GM19455 (cell line): ENCODE results near the gene SNX27.
"Not testable (repeated sequence)": the region's sequence is repeated elsewhere in the genome, so short reads cannot be mapped to it uniquely, and the experiment has no call there.

Experiments used
- ATAC-seq: cut with Tn5 transposase; IDR thresholded peaks from one replicate; pipeline ENCODE4 v1.9.1; 2021; ENCODE audit not compliant: unreplicated experiment

Gene SNX27

DNA sequence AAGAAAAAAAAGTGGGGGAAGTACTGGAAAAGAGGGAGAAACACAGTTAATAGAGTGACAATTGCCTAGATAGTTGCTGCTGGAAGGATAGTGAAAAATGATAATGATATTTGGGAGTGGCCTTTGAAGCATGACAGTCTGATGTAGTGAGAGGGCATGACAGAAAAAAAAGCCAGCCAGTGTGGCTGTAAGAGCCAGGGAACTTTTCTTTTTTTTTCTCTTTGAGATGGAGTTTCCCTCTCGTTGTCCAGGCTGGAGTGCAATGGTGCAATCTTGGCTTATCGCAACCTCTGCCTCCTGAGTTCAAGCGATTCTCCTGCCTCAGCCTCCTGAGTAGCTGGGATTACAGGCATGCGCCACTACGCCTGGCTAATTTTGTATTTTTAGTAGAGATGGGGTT, 9.3 kb upstream of the SNX27 start:
- not testable (repeated sequence) for ATAC-seq

DNA sequence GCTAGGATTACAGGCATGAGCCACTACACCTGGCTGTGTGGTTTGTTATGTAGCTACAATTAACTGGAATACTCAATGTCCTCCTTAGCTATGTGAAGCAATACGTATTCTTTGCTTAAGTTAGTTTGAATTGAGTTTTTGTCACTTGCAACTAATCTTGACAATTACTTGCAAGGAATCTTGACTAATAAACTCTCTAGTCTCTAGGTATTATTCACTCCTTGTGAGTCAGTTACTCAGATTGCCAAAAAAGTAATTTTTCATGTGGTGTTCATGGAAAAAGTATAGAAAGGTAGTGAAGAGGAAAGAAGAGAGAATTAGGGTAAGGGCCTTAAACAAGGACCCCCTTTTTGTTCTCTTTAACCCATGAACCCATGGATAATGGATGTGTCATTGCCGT, 7.6 kb upstream of the SNX27 start:
- no peak for ATAC-seq

DNA sequence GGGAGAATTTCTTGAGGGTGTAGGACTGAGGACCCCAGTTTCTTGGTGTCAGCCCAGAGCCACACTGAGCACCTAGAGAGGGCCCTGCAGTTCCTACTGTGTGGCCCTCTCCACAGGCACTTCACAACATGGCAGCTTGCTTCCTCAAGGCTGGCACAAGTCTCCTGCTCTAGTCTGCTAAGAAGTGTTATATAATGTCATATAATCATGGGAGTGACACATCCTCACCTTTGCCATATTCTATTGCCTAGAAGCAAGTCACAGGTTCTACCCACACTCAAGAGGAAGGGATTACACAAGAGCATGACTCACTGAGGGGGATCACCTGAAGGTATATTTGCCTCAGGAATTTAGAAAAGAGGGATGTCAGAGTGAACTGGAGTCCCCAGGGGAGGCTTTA, 5.5 kb upstream of the SNX27 start:
- ATAC-seq = no peak

DNA sequence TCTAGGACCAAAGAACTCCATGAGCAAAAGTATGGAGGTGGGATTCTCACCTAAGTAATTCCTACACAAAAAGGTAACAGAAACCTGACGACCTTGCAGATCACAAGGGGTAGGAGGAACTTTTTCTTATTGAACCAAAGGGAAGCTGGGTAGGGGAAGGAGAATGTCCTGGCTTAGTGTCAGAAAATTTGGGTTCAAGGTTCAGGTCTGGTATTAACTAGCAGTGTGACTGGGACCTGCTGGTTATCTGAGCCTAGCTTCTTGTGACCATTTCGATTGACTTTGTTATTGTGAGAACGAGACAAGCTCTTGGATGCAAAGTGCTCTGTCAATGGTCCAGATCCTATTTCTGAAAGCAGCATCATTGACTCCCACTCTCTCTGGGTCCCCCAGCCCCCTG, 5.0 kb upstream of the SNX27 start:
- no peak for ATAC-seq

DNA sequence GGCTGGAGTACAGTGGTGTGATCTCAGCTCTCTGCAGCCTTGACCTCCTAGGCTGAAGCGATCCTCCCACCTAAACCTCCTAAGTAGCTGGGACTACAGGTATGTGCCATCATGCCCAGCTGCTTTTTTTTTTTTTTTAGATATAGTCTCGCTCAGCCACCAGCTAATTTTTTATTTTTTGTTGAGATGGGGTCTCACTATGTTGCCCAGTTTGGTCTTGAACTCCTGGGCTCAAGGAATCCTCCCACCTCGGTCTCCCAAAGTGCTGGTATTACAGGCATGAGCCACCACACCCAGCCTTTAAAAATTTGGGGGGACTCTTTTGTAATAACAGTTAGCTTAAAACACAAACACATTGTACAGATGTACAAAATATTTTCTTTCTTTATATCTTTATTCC, 1.7 kb upstream of the SNX27 start:
- no peak for ATAC-seq

DNA sequence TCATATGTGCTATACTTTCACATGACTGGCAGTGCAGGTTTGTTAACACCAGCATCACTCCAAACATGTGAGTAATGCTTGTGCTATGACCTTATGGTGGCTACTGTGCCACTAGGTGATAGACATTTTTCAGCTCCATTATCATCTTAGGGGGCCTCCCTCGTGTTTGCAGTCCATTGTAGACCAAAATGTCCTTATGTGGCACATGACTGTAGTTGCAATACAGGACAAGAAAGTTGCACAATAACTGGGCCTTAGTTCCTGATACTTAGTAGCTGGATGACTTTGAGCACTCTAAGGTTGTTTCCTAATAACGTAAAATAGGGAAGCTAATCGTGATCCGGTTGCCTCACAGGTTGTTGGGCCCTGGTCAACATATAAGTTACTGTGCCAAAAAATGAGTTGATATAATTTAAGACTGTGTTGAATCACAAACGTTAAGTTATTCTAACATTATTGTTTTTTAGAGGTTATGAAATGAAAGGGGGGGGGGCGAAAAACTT, 511 bp upstream of the SNX27 start:
- ATAC-seq = no peak

GRCh38 chr1:151612501-151613281, 841 bp downstream of the SNX27 start:
- no peak for ATAC-seq

GRCh38 chr1:151613282-151613780, 1.5 kb downstream of the SNX27 start:
- no peak for ATAC-seq

DNA sequence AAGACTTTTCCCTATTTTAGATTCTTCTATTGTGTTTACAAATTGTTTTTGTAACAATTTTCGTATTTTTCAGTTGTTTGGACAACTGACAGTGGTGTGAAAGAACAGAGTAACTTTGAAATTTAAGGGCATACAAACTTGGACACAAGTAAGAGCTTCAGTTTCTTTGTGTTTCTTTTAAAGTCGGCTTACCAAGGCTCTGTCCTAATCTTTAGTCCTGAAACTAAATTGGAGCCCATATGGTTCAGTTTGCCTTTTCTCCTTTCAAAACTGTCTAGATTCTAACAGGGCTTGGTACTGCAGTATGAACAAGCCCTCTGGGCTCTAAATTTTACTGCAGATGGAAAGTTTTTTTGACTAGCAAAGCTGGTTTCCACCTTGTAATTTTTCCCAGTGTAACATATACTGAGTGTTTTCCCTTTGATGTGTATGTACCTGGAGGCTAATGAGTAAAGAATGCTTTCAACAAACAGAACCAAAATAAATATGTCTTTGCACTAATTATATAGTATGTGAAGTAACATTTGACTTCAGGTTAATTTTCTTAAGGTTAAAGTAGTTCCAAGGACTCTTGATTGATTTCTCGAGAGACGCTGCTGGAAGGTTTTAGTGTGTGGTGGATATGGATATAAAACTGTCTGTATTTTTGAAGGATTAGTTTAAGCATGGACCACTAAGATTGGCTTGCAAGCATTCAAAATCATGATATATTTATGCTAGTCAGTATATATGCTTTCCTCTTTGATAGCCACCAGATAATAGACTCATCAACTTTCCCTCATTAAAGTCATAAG, 4.1 kb downstream of the SNX27 start:
- no peak for ATAC-seq

GRCh38 chr1:151616505-151616849, 4.6 kb downstream of the SNX27 start:
- no peak for ATAC-seq

DNA sequence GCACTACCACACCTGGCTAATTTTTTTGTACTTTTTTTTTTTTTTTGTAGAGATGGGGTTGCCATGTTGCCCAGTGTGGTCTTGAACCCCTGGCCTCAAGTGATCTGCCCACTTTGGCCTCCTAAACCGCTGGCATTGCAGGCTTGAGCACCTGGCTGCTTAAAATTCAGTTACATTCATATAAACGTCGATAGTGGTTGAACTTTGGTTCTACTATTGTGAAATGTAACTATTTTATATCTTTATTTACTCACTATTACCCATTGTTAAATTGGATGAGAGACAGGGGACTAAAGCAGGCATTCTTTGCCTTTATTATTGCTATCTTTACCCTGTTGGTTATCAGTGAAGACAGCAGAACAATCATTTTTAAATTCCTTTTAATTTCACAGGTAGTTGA, 6.2 kb downstream of the SNX27 start:
- no peak for ATAC-seq

DNA sequence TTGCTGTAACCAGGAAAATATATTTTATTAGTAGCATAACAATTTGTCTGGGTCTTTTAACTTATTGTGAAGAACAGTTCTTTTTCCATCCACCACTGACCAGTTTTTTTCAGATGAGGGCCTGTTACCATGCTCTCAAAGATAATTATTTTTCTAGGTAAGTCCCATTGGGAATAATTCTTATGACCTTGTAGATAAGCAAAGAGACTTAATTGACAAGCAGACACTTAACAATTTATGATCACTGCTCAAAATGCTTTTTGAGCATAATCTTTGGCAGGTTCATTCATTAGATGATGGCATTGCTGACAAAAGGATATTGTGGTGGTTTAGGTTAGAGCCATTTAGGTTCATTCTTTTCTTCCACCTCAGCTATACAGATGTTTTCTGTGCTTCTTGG, 6.6 kb downstream of the SNX27 start:
- ATAC-seq = no peak

DNA sequence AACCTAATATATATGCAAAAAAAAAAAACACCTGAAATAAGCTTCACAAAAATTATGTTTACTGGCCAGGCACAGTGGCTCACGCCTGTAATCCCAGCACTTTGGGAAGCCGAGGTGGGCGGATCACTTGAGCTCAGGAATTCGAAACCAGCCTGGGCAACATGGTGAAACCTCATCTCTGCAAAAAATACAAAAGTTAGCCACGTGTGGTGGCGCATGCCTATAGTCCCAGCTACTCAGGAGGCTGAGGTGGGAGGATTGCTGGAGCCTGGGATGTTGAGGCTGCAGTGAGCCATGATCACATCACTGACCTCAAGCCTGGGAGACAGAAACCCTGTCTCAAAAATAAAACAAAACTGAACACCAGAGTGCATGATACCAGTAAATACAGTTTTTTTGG, 7.1 kb downstream of the SNX27 start:
- ATAC-seq = not testable (repeated sequence)

DNA sequence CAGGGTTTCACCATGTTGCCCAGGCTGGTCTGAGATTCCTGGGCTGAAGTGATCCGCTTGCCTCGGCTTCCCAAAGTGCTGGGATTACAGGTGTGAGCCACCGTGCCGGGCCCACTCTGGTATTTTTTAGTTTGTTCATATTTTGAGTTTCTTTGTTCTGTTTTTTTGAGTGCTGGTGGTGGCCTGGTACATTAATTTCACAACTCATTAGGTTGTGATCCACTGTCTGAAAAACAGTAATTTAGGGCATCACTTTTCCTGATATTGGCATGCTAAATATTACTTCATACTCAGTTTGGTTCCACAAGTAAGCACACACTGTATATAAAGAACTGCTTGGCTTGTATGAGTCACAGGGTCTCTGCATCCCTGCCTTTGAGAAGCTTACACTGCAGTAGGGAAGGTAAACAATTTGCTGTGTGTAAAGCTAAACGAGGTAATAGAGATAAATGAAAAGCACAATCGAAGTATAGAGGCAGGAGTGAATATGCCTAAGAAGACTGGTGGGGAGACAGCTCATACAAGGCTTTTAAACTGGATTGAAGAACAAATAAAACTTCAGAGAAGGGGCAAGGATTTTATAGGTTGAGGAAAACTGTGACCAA, 7.7 kb downstream of the SNX27 start:
- ATAC-seq = no peak

- ATAC-seq = no peak
These were observed 8.4 kb downstream of the SNX27 start for GRCh38 chr1:151620286-151620685.

- no peak for ATAC-seq
These were observed 9.5 kb downstream of the SNX27 start for GRCh38 chr1:151621351-151621750.

DNA sequence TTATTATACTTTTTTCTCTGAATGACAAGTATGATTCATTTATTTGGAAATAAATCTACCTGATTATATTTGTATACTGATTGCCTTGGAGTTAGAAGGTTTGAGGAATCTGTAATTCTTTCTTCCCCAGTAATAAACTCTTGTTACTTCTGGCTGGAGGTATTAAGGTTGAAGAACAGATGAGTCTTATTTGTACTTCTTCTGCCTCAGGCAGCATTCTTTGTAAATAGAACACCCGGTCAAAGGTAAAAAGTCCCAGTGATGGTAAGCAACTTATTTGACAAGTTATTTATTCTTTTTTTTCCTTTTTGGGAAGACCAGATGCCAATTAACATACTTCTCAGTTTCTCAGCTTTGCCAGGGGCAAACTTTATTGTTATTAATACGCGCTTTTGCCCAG, 12.9 kb downstream of the SNX27 start:
- no peak for ATAC-seq

- no peak for ATAC-seq
These were observed 15.0 kb downstream of the SNX27 start for GRCh38 chr1:151626740-151627334.

GRCh38 chr1:151629278-151629677, 17.4 kb downstream of the SNX27 start:
- no peak for ATAC-seq

DNA sequence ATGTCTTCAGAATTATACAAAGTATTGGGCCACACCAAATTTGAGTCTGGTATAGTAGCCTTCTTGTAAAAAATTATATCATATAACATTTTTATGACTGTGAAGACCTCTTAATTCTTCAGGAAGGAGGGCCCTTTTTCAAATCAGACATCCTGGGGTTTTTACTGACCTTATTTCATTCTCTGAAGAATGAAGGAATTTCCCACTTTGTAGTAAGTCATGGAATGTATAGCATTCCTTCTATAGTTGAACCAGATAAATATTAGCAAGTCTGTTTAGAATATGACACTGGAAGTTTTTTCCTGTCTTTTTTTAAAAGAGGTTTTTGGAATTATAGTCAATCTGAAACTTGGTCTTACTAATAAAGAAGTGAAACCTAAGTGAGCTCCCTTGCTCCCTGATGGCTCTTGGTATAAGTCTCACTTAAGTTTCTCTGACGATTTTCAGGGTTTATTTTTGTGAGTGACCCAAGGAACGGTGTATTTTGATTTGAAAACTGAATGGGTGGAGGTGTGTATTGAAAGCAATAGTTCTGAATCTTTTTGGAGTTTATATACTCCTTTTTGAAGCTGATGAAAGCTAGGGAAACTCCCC, 23.7 kb downstream of the SNX27 start:
- ATAC-seq = no peak
